ENCODE measurements around the gene GPR68. TPM values are rescaled to one million over a fixed set of nuclear protein-coding genes. Genes with fewer than 3 reads are reported as not detected.

GPR68 gene
- total RNA-seq, 4 donors from 2014 or later = 0.95 to 4.3 (median 1.6) TPM

DNA sequence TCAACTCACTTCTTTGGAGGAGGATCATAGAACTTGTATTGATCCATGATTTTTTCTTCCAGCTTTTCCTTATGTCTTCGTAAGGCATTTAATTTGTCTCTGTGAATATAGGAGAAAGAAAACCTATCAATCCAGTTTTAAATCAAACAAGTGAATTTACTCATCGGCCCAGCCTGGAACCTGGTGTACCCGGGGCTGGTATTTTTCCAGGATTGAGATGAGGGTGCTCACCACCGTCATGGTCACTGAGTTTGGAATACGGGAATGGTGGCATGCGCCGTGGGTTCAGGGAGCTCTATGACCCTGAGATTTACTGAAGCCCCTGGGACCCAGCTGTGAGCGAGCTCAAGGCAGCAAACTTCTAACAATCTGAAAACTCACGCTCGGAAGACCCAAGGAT is 46.5 kb upstream of the GPR68 start:
- 85% methylated on average over 10 of the region's 10 CpGs for WGBS

DNA sequence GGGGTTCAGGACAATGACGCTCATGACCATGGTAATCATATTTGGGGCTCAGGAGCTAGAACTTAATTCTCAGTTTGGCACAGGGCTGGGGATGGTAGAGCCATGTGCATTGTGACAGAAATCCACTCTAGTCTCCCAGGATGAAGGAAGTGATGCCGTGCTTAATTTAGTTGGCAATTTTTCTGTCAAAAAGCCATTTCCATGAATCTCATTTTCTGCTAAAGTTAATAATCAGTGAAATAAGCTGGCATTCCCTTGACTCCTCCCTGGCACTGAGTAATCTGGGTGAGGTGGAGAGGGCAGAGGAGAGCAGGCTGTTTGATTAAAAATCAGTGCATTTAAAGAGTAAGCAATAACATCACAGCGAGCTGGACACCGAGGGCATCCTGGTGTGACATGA is 45.0 kb upstream of the GPR68 start:
- H3K4me1 ChIP-seq = no peaks in the 10 kb centered on the region
- H3K27ac ChIP-seq = no peak overlapping the region
- no peak for DNase-seq (ENCODE audit: low spot score in 2 of 2)
- no peaks in the 10 kb centered on the region for H3K27me3 ChIP-seq
- 85% methylated on average over 4 of the region's 4 CpGs for WGBS
- H3K9me3 ChIP-seq = no peaks in the 10 kb centered on the region
- peaks cover 11% of the 10 kb centered on the region for H3K36me3 ChIP-seq
- TF ChIP-seq, protein P1, sequence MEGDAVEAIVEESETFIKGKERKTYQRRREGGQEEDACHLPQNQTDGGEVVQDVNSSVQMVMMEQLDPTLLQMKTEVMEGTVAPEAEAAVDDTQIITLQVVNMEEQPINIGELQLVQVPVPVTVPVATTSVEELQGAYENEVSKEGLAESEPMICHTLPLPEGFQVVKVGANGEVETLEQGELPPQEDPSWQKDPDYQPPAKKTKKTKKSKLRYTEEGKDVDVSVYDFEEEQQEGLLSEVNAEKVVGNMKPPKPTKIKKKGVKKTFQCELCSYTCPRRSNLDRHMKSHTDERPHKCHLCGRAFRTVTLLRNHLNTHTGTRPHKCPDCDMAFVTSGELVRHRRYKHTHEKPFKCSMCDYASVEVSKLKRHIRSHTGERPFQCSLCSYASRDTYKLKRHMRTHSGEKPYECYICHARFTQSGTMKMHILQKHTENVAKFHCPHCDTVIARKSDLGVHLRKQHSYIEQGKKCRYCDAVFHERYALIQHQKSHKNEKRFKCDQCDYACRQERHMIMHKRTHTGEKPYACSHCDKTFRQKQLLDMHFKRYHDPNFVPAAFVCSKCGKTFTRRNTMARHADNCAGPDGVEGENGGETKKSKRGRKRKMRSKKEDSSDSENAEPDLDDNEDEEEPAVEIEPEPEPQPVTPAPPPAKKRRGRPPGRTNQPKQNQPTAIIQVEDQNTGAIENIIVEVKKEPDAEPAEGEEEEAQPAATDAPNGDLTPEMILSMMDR (IDR thresholded peaks at IDR 0.05) = no peak
- TF ChIP-seq POLR2A (IDR thresholded peaks at IDR 0.05) = no peak
- no peak for TF ChIP-seq EP300 (IDR thresholded peaks at IDR 0.05)
- no peak for TF ChIP-seq POLR2AphosphoS5 (IDR thresholded peaks at IDR 0.05)
- no peak overlapping the region for H3K4me3 ChIP-seq

More for the DNA sequence above, 46.5 kb upstream of the GPR68 start:
- H3K27me3 ChIP-seq = no peaks in the 10 kb centered on the region
- no peak overlapping the region for H3K27ac ChIP-seq
- peaks cover 19% of the 10 kb centered on the region for H3K36me3 ChIP-seq
- H3K4me3 ChIP-seq = no peak overlapping the region
- TF ChIP-seq POLR2AphosphoS5 (IDR thresholded peaks at IDR 0.05) (no peak), EP300 (IDR thresholded peaks at IDR 0.05) (no peak), POLR2A (IDR thresholded peaks at IDR 0.05) (no peak)
- TF ChIP-seq, protein P1 (IDR thresholded peaks at IDR 0.05) = no peak
- DNase-seq (ENCODE audit: low spot score in 2 of 2) = no peak
- H3K9me3 ChIP-seq = no peaks in the 10 kb centered on the region
- no peaks in the 10 kb centered on the region for H3K4me1 ChIP-seq

DNA sequence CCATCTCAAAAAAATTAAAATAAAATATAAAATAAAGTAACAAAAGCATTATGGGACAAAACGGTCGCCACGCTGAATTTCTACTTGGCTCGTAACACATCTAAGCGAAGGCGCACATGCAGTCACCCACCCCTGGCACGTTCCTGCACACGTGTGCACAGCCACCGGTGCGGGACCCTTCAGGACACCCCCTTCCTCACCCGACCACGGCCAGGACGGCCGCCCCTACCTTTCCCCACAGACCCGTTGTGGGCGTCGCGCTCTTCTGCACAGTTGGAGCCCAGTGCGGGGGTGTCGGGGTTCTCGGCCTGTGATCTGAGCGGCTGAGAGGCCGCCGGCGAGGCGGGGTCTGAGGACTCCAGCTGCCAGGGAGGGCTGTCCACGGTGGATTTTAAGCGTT is 44.4 kb upstream of the GPR68 start:
- no peaks in the 10 kb centered on the region for H3K4me1 ChIP-seq
- H3K4me3 ChIP-seq = no peak overlapping the region
- no peaks in the 10 kb centered on the region for H3K9me3 ChIP-seq
- TF ChIP-seq POLR2AphosphoS5 (IDR thresholded peaks at IDR 0.05) = no peak
- no peak for TF ChIP-seq EP300 (IDR thresholded peaks at IDR 0.05)
- TF ChIP-seq, protein P1 (IDR thresholded peaks at IDR 0.05) = no peak
- no peak for TF ChIP-seq POLR2A (IDR thresholded peaks at IDR 0.05)
- H3K27ac ChIP-seq = no peak overlapping the region
- 92% methylated on average over 28 of the region's 28 CpGs for WGBS
- peaks cover 11% of the 10 kb centered on the region for H3K36me3 ChIP-seq
- no peaks in the 10 kb centered on the region for H3K27me3 ChIP-seq
- DNase-seq (ENCODE audit: low spot score in 2 of 2) = no peak

DNA sequence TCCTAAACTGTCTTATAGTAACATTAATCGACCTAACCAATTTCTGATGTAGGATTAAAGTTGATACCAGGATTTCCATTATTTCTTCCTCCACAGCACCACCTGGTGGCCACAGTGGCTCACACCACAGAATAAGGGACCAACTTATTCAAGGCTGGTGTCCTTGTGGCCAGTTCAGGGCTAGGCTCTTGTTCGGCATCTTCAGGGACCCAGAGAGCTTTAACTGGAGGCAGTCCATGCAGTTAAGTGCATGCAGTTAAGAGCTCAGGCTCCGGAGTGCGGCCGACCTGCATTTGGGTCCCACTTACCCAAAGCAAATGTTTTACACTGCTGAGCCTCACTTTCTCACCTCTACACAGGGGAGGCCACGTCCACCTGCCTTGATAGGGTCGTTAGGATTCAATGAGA is 42.0 kb upstream of the GPR68 start:
- DNase-seq (ENCODE audit: low spot score in 2 of 2) = no peak
- TF ChIP-seq, protein P1 (IDR thresholded peaks at IDR 0.05) = peak; percentile 75 to 84
- TF ChIP-seq POLR2A (IDR thresholded peaks at IDR 0.05) = no peak
- no peaks in the 10 kb centered on the region for H3K27me3 ChIP-seq
- WGBS = 50% methylated on average over 7 of the region's 7 CpGs
- H3K4me3 ChIP-seq = no peak overlapping the region
- H3K9me3 ChIP-seq = no peaks in the 10 kb centered on the region
- H3K27ac ChIP-seq = no peak overlapping the region
- H3K4me1 ChIP-seq = no peaks in the 10 kb centered on the region
- H3K36me3 ChIP-seq = peaks cover 12% of the 10 kb centered on the region

DNA sequence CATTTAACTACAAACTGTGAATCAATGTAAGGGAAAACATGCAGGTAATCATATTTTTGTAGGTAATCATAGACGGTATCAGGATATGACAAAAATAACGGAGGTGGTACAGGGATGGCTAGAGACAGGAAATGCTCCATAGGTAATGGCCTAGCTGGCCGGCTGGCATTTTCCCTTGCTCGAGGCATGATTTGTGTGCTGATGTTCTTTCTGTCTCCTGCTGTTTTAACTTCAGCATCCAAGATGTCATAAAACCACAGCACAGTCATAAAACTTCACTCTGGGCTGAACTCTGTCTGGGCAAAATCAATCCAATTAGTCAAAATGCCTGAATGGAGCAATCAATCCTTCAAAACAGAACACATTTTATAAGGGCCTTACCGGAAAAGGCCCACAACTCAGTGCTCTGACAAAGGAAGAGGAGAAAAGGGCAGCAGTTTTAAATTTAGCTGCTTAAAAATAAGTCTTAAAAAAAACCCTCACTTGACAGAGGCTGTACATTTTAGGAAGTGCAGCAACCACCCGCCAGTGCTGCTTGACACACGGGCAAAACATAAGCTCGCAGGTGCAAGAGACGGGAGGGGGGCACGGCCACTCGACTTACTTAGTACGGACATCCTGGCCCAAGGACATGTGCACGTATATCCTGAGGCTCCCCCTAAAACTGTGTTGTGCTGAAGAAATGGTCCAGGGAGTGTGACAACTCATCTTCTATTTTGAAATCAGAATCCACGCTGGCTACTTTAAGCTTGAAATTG is 40.5 kb upstream of the GPR68 start:
- H3K4me1 ChIP-seq = no peaks in the 10 kb centered on the region
- WGBS = 77% methylated on average over 14 of the region's 14 CpGs
- DNase-seq (ENCODE audit: low spot score in 2 of 2) = no peak
- H3K27me3 ChIP-seq = no peaks in the 10 kb centered on the region
- peaks cover 10% of the 10 kb centered on the region for H3K36me3 ChIP-seq
- no peak overlapping the region for H3K4me3 ChIP-seq
- no peak for TF ChIP-seq POLR2A (IDR thresholded peaks at IDR 0.05)
- TF ChIP-seq EP300 (IDR thresholded peaks at IDR 0.05) = no peak
- TF ChIP-seq POLR2AphosphoS5 (IDR thresholded peaks at IDR 0.05) = no peak
- TF ChIP-seq, protein P1 (IDR thresholded peaks at IDR 0.05) = no peak
- H3K9me3 ChIP-seq = no peaks in the 10 kb centered on the region
- no peak overlapping the region for H3K27ac ChIP-seq

All from suprapubic skin (tissue), 4 donors.